ENCODE measurements around the gene KCNC3.

The KCNC3 gene

GRCh38 chr19:50329146-50329925, at the start of gene KCNC3:
Gene KCNC3 (minus strand): TSS chr19:50329377. CDS start chr19:50329082, 295 bp downstream.
- FAIRE-seq (no peak), DNase-seq (ENCODE audit: low spot score) (no peak)

- no peak for FAIRE-seq
Observed at GRCh38 chr19:50378863-50379236, 49.7 kb upstream of the KCNC3 start.

GRCh38 chr19:50378169-50378862, 49.1 kb upstream of the KCNC3 start:
- FAIRE-seq (no peak), DNase-seq (ENCODE audit: low spot score) (no peak)

More at GRCh38 chr19:50378863-50379236, 49.7 kb upstream of the KCNC3 start:
- no peak for DNase-seq (ENCODE audit: low spot score)

- DNase-seq (ENCODE audit: low spot score) (no peak), FAIRE-seq (no peak)
Observed at GRCh38 chr19:50377517-50377916, 48.3 kb upstream of the KCNC3 start.

DNA sequence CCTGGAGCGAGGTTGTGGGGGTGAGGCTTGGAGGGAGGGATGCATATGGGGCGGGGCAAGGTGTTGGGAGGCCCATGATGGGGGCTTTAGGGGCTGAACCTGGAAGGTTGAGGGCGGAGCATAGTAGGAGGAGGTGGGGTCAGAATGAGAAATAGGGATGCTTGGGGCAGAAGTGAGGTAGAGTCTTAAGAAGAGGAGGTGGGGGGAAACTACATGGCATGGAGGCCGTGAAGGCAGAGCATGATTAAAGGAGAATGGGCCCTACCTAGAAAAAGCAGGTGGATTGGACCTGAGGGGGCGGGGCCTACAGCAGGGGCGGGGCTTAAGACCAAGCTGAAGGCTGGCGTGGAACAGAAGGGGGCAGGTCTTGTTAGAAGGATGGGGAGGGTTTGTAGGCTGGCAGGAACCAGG, 47.9 kb upstream of the KCNC3 start:
- no peak for FAIRE-seq
- no peak for DNase-seq (ENCODE audit: low spot score)

DNA sequence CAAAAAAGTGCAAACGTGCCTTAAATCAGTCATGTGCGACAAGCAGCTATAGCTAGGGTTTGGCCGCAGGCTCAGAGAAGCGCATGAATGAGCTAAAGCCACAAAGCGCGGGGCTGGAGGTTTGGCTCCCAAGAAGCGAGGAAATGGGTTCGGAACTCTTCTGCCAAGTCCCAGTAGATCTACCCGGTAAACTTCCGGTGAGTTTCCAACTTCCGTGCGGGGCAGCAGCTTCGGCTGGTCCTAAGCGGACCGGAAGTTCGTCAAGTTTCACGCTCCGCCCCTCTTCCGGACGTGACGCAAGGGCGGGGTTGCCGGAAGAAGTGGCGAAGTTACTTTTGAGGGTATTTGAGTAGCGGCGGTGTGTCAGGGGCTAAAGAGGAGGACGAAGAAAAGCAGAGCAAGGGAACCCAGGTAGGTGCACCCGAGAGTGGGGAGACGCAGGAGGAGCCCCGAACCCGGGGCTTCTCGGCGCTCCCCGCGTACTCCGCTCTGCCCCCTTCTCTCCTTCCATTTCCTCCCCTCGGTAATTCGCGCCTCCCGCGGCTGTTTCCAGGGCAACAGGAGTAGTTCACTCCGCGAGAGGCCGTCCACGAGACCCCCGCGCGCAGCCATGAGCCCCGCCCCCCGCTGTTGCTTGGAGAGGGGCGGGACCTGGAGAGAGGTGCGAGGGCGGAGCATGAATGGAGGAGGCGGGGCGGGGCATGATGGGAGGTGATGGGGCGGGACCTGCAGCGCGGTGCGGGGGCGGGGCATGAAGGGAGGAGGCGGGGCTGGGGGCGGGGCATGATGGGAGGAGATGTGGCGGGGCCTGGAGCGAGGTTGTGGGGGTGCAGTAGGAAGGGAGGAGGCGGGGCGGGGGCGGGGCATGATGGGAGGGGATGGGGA, 47.2 kb upstream of the KCNC3 start, which contains the start of gene NR1H2:
NR1H2 (plus strand) TSS at position 292 of the 885 bp plus-strand sequence. CDS start 1,149 bp downstream, outside the sequence.
- peak; percentile 87 for DNase-seq (ENCODE audit: low spot score)
- peak; percentile 55 for FAIRE-seq

DNA sequence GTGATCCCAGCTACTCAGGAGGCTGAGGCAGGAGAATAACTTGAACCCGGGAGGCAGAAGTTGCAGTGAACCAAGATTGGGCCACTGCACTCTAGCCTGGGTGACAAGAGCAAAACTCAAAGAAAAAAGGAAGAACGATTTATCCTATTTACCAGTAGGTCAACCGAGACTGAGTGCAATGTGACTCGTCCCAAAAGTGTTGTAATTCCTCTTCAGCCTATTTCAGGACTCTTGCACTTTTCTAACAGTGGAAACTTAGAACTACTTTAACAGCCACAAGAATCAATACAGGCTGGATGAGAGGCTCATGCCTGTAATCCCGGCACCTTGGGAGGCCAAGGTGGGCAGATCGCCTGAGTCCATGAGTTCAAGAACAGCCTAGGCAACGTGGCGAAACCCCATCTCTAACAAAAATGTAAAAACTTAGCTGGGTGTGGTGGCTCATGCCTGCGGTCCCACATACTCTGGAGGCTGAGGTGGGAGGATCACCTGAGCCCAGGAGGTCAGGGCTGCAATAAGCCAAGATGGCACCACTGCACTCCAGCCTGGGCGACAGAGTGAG, 42.8 kb upstream of the KCNC3 start:
- no peak for FAIRE-seq
- no peak for DNase-seq (ENCODE audit: low spot score)

GRCh38 chr19:50368649-50369570, 39.7 kb upstream of the KCNC3 start:
- DNase-seq (ENCODE audit: low spot score) = peak; percentile 38
- no peak for FAIRE-seq

- DNase-seq (ENCODE audit: low spot score) = no peak
- no peak for FAIRE-seq
Observed at GRCh38 chr19:50365434-50366306, 36.5 kb upstream of the KCNC3 start, which contains the start of gene NAPSA. Gene NAPSA (minus strand): TSS chr19:50365639. CDS start chr19:50365621, 18 bp downstream.

GRCh38 chr19:50362656-50363424, 33.7 kb upstream of the KCNC3 start:
- DNase-seq (ENCODE audit: low spot score) (no peak), FAIRE-seq (no peak)

DNA sequence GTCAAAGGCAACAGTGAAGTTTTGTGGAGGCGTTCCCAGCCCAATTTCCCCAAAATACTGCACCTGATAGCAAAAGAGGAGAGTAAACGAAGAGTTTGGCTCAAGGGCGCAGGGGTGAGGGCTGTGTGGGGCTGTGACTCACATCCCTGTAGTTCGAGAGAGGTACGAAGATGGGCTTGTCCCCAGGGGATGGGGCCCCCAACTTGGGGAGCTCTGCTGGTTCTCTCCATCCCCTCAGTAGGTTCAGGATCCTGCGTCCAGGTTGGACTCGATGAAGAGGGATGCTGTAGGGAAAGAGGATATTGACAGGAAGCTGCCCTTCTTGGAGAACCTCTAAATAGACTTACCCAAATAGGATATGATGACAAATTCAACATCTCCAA, 32.8 kb upstream of the KCNC3 start:
- DNase-seq (ENCODE audit: low spot score) (no peak), FAIRE-seq (no peak)

DNA sequence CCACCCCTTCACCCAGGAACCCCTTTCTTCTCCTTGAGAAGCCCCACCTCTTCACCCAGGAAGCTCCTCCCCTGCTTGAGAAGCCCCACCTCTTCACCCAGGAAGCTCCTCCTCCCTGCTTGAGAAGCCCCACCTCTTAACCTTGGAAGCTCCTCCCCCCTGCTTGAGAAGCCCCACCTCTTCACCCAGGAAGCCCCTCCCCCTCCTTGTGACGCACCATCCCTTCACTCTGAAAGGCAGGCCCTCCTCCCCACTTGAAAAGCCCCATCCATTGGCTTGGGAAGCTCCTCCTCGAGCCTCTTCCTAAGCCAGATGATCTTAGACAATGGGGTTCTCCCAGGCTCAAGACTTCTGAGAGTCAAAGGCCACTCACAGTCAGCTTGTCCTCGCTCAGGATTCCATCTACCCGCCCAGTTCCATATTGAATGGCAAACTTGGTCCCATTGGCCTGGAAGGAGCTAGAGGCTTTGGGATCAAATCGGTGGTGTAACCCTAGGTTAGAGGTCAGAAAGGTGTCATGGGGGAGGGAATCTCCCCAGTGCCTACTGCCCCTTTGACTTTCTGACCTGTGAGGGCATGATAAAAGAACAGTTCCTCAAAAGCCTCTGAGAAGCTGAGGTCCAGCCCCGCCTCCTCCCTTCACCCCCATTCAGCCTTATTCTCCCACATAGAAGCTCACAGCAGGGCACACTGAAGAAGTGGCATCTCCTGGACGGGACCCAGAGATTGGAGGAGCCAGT, 32.3 kb upstream of the KCNC3 start:
- DNase-seq (ENCODE audit: low spot score) (no peak), FAIRE-seq (no peak)

GRCh38 chr19:50359328-50359818, 30.2 kb upstream of the KCNC3 start:
- DNase-seq (ENCODE audit: low spot score) (no peak), FAIRE-seq (no peak)

- DNase-seq (ENCODE audit: low spot score) = no peak
Observed at GRCh38 chr19:50358483-50359327, 29.5 kb upstream of the KCNC3 start.

DNA sequence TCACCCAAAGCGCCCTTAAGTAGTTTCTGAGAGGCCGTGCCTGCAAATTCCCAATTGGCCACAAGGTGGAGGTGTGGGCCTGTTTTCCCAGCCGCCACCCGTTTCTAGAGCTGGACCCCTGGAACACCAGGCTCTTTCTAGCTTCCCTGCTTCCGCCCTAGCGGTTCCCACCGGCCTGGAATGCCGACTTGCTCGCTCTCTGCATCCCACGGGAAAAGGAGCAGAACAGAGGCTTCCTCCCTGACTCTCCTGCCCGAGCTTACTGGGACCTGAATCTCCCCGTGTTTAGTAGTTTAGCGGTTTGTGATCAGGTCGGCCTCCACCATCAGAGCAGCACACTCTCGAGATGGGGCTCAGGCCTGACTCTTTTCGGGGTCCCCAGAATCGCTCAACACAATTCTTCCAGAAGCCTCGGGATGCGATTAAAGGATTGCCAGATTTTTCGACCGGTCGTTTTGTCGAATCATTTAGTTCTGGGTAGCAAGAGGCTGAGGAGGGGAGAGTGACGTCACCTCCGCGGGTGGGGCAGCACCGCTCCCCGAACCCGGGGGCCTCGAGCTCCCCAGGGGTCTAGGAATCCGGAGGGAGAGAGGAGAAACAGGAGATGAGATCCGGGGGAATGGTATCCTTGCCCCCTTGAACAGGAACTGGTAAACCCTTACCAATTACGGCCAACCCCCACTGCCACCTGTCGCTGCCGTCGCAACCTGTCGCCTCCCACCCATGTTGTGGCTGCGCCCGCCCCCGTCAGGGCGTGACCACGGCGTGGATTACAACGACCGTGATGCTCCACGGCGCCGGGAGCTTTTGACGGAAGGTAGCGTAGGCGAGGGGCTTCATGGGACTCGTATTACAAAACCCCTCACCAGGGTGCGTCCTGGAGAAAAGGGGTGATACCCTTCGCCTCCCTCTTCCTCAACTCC, 28.3 kb upstream of the KCNC3 start:
- no peak for FAIRE-seq

More at GRCh38 chr19:50358483-50359327, 29.5 kb upstream of the KCNC3 start:
- FAIRE-seq = no peak

More for the DNA sequence above, 28.3 kb upstream of the KCNC3 start:
- DNase-seq (ENCODE audit: low spot score) = no peak

Measured in RCC 7860 (cell line).